Measurements from ENCODE around the gene LBH.

DNA sequence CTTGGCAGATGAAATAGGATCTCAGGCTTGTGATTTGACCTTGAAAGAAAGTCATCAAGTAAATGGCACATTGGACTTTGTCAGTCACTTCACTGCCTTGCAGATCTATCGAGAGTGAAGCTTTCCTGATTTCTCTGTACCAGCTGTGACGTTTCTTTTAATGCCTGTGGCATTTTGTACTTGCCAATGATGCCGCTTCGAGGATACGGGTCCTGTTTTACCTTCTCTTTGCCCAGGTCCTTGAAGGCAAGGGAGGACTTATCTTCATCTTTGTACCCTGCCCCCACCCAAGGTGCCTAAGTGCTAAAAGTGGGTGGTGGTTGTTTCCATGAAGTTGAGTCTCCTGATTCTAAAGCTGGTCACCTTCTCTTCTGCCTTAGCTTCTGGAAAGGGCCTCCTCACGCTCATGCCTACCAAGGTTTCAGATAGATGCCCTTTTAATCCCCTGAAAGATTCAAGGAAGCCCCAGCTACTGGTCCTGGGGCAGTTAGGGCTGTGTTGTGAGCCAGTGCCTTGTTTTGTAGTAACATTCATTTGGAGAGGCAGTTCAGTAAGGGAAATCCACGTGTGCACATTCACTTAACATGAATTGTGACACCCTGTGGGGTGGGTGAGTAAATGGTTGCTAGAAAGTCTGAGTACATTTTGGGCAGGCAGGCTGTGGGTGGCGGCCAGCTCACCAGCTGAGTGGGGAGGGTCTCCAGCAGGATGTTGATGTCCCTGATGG is 6.1 kb downstream of the LBH start:
- TF ChIP-seq POLR2AphosphoS5 (IDR thresholded peaks at IDR 0.05) (no peak), POLR2A (IDR thresholded peaks at IDR 0.05) (no peak)
